ENCODE data around the gene SMS.

DNA sequence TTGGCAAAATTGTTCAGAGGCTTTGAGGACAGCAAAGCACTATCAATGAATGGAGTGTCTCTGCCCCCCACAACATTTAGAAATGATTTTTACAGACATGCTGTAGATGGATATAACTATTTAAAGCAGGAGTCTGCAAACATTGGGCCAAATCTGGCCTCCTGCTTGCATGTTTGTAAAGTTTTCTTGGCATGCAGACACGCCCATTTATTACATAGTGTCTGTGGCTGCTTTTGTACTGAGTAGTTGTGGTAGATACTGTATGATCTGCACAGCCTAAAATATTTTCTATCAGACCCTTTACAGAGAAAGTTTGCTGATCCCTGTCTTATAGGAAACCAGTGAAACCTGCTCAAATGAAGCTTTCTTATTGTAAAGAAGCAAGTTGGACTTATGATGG is 46.1 kb downstream of the SMS start:
- no peak for TF ChIP-seq CTCF (conservative IDR thresholded peaks at IDR 0.05; ENCODE audit: low read depth in 2 of 2)
- TF ChIP-seq EZH2 (IDR thresholded peaks at IDR 0.05; ENCODE audit: low read depth, unreplicated experiment), result no peak
- no peak for TF ChIP-seq ZNF114 (CRISPR knock-in tag; IDR thresholded peaks at IDR 0.05)
- TF ChIP-seq CREB1 (CRISPR knock-in tag; IDR thresholded peaks at IDR 0.05; ENCODE audit: low read depth), result no peak
- TF ChIP-seq, protein P1, sequence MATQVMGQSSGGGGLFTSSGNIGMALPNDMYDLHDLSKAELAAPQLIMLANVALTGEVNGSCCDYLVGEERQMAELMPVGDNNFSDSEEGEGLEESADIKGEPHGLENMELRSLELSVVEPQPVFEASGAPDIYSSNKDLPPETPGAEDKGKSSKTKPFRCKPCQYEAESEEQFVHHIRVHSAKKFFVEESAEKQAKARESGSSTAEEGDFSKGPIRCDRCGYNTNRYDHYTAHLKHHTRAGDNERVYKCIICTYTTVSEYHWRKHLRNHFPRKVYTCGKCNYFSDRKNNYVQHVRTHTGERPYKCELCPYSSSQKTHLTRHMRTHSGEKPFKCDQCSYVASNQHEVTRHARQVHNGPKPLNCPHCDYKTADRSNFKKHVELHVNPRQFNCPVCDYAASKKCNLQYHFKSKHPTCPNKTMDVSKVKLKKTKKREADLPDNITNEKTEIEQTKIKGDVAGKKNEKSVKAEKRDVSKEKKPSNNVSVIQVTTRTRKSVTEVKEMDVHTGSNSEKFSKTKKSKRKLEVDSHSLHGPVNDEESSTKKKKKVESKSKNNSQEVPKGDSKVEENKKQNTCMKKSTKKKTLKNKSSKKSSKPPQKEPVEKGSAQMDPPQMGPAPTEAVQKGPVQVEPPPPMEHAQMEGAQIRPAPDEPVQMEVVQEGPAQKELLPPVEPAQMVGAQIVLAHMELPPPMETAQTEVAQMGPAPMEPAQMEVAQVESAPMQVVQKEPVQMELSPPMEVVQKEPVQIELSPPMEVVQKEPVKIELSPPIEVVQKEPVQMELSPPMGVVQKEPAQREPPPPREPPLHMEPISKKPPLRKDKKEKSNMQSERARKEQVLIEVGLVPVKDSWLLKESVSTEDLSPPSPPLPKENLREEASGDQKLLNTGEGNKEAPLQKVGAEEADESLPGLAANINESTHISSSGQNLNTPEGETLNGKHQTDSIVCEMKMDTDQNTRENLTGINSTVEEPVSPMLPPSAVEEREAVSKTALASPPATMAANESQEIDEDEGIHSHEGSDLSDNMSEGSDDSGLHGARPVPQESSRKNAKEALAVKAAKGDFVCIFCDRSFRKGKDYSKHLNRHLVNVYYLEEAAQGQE (IDR thresholded peaks at IDR 0.05; ENCODE audit: unreplicated experiment), result no peak
- no peak for TF ChIP-seq POLR2AphosphoS5 (IDR thresholded peaks at IDR 0.05; ENCODE audit: low read depth)
- no peak for TF ChIP-seq STAT1 (IDR thresholded peaks at IDR 0.05; ENCODE audit: unreplicated experiment)
- TF ChIP-seq, protein P2, sequence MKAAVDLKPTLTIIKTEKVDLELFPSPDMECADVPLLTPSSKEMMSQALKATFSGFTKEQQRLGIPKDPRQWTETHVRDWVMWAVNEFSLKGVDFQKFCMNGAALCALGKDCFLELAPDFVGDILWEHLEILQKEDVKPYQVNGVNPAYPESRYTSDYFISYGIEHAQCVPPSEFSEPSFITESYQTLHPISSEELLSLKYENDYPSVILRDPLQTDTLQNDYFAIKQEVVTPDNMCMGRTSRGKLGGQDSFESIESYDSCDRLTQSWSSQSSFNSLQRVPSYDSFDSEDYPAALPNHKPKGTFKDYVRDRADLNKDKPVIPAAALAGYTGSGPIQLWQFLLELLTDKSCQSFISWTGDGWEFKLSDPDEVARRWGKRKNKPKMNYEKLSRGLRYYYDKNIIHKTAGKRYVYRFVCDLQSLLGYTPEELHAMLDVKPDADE (IDR thresholded peaks at IDR 0.05), result no peak
- no peak for TF ChIP-seq JUNB (IDR thresholded peaks at IDR 0.05; ENCODE audit: unreplicated experiment)
- TF ChIP-seq EZH2phosphoT487 (IDR thresholded peaks at IDR 0.05; ENCODE audit: unreplicated experiment), result no peak
- no peak for TF ChIP-seq ZNF462 (CRISPR knock-in tag; IDR thresholded peaks at IDR 0.05)
- no peak for TF ChIP-seq ZNF331 (CRISPR knock-in tag; IDR thresholded peaks at IDR 0.05; ENCODE audit: low read depth)
